ENCODE measurements around the gene ATG9B. TPM values are rescaled to one million over a fixed set of nuclear protein-coding genes. Genes with fewer than 3 reads are reported as not detected.

Gene ATG9B
- total RNA-seq, 1 donor from 2014 or later, result 7.2 TPM

DNA sequence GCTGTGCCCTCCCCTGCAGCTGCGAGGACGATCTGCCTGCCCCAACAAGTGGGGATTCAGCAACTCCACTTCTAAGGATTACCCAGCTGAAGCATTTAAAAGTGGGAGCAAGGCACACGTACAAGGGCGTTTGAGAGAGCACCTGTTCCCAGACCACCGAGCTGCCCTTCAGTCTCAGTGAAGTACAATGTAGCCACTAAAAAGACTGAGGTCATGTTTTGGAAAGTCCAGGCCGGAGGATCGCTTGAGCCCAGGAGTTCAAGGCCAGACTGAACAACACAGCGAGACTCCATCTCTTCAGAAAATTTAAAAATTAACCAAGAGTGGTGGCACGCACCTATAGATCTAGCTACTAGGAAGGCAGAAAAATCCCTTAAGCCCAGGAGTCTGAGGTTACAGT is 18.7 kb downstream of the ATG9B start:
- intact Hi-C loops (cut with micrococcal nuclease), result no loop called here

DNA sequence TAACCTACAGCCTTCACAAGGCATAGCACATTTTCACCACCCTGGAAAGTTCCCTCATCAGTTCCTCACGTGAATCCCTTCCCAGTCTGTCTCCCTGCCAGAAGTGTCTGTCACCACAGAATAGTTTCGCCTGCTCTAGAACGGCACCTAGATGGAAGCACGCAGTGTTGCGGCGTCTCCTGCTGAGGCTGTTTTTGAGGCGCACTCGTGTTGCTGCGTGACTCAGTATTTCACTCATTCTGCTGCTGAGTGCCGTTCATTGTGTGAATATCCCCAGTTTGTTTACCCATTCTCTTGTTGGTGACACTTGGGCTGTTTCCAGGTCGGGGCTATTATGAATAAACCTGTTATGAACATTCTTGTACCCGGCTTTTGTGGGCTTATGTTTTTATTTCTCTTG is 20.7 kb downstream of the ATG9B start:
- intact Hi-C loops (cut with micrococcal nuclease), result no loop called here

- intact Hi-C loops (cut with micrococcal nuclease), result no loop called here
Measured at GRCh38 chr7:151001546-151001945, 22.7 kb downstream of the ATG9B start.

DNA sequence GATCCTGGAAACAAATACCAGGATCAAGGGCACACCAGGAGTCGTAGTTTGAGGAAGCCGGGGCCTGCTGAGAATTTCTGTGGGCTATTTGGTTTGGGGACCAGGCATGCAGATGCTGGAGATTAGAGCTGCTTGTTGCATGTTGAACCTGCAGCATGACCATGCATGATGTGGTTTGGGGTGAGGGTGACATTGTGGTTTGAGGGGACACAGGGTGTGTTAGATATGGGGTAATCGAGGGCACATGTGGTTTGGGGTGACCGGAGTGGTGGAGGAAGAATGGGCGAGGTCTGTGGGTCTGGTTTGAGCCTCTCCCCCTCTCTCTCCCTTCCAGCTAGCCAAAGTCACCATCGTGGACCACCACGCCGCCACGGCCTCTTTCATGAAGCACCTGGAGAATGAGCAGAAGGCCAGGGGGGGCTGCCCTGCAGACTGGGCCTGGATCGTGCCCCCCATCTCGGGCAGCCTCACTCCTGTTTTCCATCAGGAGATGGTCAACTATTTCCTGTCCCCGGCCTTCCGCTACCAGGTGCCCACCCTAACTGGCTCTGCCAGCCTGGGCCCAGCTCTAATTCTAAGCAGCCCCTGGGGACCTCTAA is 23.3 kb downstream of the ATG9B start:
- intact Hi-C loops (cut with micrococcal nuclease), result no loop called here

DNA sequence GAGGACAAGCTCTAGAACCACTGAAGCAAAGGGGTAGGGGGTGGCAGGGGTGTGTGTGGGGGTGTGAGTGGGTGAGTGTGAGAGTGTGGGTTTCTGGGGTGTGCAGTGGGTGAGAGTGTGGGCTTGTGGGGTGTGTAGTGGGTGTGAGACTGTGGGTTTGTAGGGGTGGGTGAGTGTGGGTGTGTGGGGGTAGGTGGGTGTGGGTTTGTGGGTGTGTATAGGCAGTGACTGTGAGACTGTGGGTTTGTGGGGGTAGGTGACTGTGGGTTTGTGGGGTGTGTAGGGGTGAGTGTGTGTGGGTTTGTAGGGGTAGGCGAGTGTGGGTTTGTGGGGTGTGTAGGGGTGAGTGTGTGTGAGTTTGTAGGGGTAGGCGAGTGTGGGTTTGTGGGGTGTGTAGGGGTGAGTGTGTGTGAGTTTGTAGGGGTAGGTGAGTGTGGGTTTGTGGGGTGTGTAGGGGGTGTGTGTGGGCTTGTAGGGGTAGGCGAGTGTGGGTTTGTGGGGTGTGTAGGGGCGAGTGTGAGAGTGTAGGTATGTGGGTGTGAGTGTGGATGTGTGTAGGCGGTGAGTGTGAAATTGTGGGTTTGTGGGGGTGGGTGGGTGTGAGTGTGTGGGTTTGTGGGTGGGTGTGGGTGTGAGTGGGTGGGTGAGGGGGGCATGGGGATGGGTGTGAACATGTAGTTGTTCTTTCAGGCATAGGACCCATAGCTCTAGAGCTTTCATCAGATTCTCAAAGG is 24.6 kb downstream of the ATG9B start:
- intact Hi-C loops (cut with micrococcal nuclease), result no loop called here

GRCh38 chr7:150999001-150999400 is 25.3 kb downstream of the ATG9B start:
- intact Hi-C loops (cut with micrococcal nuclease), result no loop called here

GRCh38 chr7:150998341-150998740 is 26.0 kb downstream of the ATG9B start:
- intact Hi-C loops (cut with micrococcal nuclease), result no loop called here

- intact Hi-C loops (cut with micrococcal nuclease), result no loop called here
Measured at GRCh38 chr7:150997817-150998216, 26.5 kb downstream of the ATG9B start.

DNA sequence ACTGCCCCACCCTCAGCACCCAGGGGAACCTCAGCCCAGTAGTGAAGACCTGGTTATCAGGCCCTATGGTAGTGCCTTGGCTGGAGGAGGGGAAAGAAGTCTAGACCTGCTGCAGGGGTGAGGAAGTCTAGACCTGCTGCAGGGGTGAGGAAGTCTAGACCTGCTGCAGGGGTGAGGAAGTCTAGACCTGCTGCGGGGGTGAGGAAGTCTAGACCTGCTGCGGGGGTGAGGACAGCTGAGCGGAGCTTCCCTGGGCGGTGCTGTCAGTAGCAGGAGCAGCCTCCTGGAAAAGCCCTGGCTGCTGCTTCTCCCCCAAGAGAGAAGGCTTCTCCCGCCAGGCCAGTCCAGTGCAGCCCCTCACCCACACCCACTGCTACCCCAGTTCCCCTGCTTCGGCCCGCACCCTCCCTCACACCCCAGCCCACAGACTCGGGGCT is 27.2 kb downstream of the ATG9B start:
- intact Hi-C loops (cut with micrococcal nuclease), result no loop called here

- intact Hi-C loops (cut with micrococcal nuclease), result no loop called here
Measured at GRCh38 chr7:150996376-150997074, 27.8 kb downstream of the ATG9B start.

GRCh38 chr7:150994838-150995510 is 29.3 kb downstream of the ATG9B start:
- intact Hi-C loops (cut with micrococcal nuclease), result loop anchor here (1.0 kb wide), 1 partner anchor 13 kb away; no protein-coding TSS in a partner anchor

- intact Hi-C loops (cut with micrococcal nuclease), result loop anchor here (1.0 kb wide), 1 partner anchor 14 kb away; no protein-coding TSS in a partner anchor
Measured at GRCh38 chr7:150994141-150994837, 30.0 kb downstream of the ATG9B start.

DNA sequence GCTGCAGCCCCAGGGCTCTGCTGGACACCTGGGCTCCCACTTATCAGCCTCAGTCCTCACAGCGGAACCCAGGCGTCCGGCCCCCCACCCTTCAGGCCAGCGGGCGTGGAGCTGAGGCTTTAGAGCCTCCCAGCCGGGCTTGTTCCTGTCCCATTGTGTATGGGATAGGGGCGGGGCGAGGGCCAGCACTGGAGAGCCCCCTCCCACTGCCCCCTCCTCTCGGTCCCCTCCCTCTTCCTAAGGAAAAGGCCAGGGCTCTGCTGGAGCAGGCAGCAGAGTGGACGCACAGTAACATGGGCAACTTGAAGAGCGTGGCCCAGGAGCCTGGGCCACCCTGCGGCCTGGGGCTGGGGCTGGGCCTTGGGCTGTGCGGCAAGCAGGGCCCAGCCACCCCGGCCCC is 30.8 kb downstream of the ATG9B start:
- intact Hi-C loops (cut with micrococcal nuclease), result no loop called here

DNA sequence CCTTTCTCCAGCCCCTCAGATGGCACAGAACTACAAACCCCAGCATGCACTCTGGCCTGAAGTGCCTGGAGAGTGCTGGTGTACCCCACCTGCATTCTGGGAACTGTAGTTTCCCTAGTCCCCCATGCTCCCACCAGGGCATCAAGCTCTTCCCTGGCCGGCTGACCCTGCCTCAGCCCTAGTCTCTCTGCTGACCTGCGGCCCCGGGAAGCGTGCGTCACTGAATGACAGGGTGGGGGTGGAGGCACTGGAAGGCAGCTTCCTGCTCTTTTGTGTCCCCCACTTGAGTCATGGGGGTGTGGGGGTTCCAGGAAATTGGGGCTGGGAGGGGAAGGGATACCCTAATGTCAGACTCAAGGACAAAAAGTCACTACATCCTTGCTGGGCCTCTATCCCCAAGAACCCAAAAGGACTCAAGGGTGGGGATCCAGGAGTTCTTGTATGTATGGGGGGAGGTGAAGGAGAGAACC is 31.4 kb downstream of the ATG9B start:
- intact Hi-C loops (cut with micrococcal nuclease), result loop anchor here (1.0 kb wide), 1 partner anchor 35 kb away; the partner anchor contains the start of gene ABCB8

DNA sequence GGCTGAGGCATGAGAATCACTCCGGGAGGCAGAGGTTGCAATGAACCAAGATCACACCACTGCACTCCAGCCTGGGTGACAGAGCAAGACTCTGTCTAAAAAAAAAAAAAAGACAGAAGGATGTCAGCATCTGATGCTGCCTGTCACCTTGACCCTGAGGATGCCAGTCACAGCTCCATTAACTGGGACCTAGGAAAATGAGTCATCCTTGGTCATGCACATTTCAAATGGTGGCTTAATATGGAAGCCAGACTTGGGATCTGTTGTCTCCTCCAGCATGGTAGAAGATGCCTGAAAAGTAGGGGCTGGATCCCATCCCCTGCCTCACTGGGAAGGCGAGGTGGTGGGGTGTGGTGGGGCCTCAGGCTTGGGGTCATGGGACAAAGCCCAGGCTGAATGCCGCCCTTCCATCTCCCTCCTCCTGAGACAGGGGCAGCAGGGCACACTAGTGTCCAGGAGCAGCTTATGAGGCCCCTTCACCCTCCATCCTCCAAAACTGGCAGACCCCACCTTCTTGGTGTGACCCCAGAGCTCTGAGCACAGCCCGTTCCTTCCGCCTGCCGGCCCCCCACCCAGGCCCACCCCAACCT is 32.1 kb downstream of the ATG9B start:
- intact Hi-C loops (cut with micrococcal nuclease), result loop anchor here (1.0 kb wide), 1 partner anchor 36 kb away; the partner anchor contains the start of gene ABCB8

DNA sequence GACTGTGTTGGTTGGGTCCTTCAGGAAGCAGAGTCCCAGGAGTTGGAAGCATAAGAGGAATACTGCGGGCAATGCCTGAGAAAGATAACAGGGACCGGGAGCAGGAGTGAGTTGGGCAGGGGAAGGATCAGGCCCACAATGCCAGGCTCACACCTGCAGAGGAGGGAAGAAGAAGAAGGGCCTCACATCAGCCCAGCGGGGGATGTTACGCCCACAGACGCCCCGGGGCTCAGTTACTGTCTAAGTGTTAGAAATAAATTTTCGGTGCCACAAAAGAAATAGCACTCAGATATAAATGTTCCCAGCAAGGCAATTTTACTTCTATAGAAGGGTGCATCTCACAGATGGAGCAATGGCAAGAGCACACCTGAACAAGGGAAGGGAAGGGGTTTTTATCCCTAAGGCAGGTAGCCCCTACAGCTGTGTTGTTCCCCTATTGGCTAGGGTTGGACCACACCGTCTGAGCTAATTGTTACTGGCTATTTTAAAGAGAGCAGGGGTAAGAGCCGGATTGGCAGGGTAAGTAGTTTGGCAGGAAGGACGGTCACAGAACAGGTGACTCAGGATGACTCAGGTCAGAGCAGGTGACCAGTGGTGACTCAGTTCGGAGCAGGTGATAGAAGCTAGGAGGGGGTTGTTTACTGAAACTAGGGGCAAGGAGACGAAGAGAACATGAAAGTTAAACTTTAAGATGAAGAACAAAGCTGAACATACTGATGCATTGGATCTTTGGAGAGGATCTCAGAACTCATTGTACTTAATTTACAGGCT is 33.7 kb downstream of the ATG9B start, which contains the start of gene NOS3:
NOS3 (plus strand) TSS at position 602 of the 771 bp plus-strand sequence. CDS start 2,787 bp downstream, outside the sequence.
- intact Hi-C loops (cut with micrococcal nuclease), result no loop called here

DNA sequence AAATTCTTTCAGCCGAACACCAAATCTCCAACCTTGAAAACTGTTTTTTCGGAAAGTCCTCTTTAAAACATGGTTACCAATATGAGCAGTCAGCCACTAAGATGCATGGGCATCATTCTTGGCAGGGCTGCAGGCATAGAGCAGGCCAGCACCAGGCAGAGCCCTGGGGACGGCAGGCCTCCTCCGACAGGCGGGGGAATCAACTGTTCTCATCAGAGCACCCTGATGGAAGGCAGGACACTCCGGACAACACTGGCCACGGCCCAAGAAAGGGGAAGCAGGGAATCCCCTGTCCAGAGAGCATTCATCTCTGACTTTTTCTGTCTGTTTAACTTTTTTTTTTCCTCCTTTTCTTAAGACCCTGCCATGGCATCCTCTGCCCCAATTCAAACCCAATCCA is 34.8 kb downstream of the ATG9B start:
- intact Hi-C loops (cut with micrococcal nuclease), result loop anchor here (10.0 kb wide), 1 partner anchor 545 kb away; no protein-coding TSS in a partner anchor

GRCh38 chr7:150988230-150989226 is 35.8 kb downstream of the ATG9B start:
- intact Hi-C loops (cut with micrococcal nuclease), result loop anchor here (1.0 to 10.0 kb wide), 6 partner anchors 20 to 544 kb away; no protein-coding TSS in a partner anchor

Measured in T-helper 1 cell treated with Interleukin-12 subunit alpha and Interleukin-12 subunit beta and Interleukin-4 antibody, amounts not matched to agents 30 ng/mL and 1 ng/mL, for 36 hours (primary cell).